Measurements from ENCODE around the gene PTPRM.

The PTPRM gene

GRCh38 chr18:8349608-8350323 is 782.6 kb downstream of the PTPRM start:
- no peak for ATAC-seq
- TF ChIP-seq GLIS3 (CRISPR knock-in tag; IDR thresholded peaks at IDR 0.05) (no peak), ZNF8 (CRISPR knock-in tag; IDR thresholded peaks at IDR 0.05) (no peak), OSR1 (CRISPR knock-in tag; IDR thresholded peaks at IDR 0.05) (no peak), ZFP30 (CRISPR knock-in tag; IDR thresholded peaks at IDR 0.05) (no peak), CREB5 (CRISPR knock-in tag; IDR thresholded peaks at IDR 0.05; ENCODE audit: low read depth) (no peak), PATZ1 (CRISPR knock-in tag; IDR thresholded peaks at IDR 0.05; ENCODE audit: borderline replicate concordance) (no peak)
- TF ChIP-seq, protein P1, sequence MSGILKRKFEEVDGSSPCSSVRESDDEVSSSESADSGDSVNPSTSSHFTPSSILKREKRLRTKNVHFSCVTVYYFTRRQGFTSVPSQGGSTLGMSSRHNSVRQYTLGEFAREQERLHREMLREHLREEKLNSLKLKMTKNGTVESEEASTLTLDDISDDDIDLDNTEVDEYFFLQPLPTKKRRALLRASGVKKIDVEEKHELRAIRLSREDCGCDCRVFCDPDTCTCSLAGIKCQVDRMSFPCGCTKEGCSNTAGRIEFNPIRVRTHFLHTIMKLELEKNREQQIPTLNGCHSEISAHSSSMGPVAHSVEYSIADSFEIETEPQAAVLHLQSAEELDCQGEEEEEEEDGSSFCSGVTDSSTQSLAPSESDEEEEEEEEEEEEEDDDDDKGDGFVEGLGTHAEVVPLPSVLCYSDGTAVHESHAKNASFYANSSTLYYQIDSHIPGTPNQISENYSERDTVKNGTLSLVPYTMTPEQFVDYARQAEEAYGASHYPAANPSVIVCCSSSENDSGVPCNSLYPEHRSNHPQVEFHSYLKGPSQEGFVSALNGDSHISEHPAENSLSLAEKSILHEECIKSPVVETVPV (CRISPR knock-in tag; IDR thresholded peaks at IDR 0.05) = no peak

GRCh38 chr18:8350628-8351027 is 783.5 kb downstream of the PTPRM start:
- no peak for ATAC-seq
- TF ChIP-seq ZNF565 (CRISPR knock-in tag; conservative IDR thresholded peaks at IDR 0.05; ENCODE audit: low read depth) (no peak), TCF4 (CRISPR knock-in tag; IDR thresholded peaks at IDR 0.05; ENCODE audit: borderline replicate concordance) (no peak), POU6F1 (CRISPR knock-in tag; IDR thresholded peaks at IDR 0.05; ENCODE audit: borderline replicate concordance, low read depth) (no peak), ESRRG (CRISPR knock-in tag; IDR thresholded peaks at IDR 0.05) (no peak), ZFP3 (CRISPR knock-in tag; IDR thresholded peaks at IDR 0.05) (no peak), ARNTL (CRISPR knock-in tag; IDR thresholded peaks at IDR 0.05; ENCODE audit: borderline replicate concordance, low read depth) (no peak), TOX (CRISPR knock-in tag; IDR thresholded peaks at IDR 0.05; ENCODE audit: borderline replicate concordance) (no peak), ZNF70 (CRISPR knock-in tag; IDR thresholded peaks at IDR 0.05) (no peak), ZFP30 (CRISPR knock-in tag; IDR thresholded peaks at IDR 0.05) (no peak), PATZ1 (CRISPR knock-in tag; IDR thresholded peaks at IDR 0.05; ENCODE audit: borderline replicate concordance) (no peak)

GRCh38 chr18:8351161-8351560 is 784.0 kb downstream of the PTPRM start:
- TF ChIP-seq ARNTL (CRISPR knock-in tag; IDR thresholded peaks at IDR 0.05; ENCODE audit: borderline replicate concordance, low read depth) = no peak
- no peak for TF ChIP-seq BACH2 (CRISPR knock-in tag; IDR thresholded peaks at IDR 0.05; ENCODE audit: borderline replicate concordance)
- no peak for TF ChIP-seq TCF4 (CRISPR knock-in tag; IDR thresholded peaks at IDR 0.05; ENCODE audit: borderline replicate concordance)
- TF ChIP-seq PATZ1 (CRISPR knock-in tag; IDR thresholded peaks at IDR 0.05; ENCODE audit: borderline replicate concordance) = no peak
- TF ChIP-seq CSDC2 (CRISPR knock-in tag; IDR thresholded peaks at IDR 0.05) = no peak
- no peak for TF ChIP-seq ZC3H10 (CRISPR knock-in tag; IDR thresholded peaks at IDR 0.05)
- TF ChIP-seq ESRRG (CRISPR knock-in tag; IDR thresholded peaks at IDR 0.05) = no peak
- TF ChIP-seq GLIS3 (CRISPR knock-in tag; IDR thresholded peaks at IDR 0.05) = no peak
- no peak for TF ChIP-seq ZNF565 (CRISPR knock-in tag; conservative IDR thresholded peaks at IDR 0.05; ENCODE audit: low read depth)
- no peak for TF ChIP-seq ISL1 (CRISPR knock-in tag; IDR thresholded peaks at IDR 0.05)
- no peak for TF ChIP-seq POU6F1 (CRISPR knock-in tag; IDR thresholded peaks at IDR 0.05; ENCODE audit: borderline replicate concordance, low read depth)
- no peak for TF ChIP-seq RARB (CRISPR knock-in tag; IDR thresholded peaks at IDR 0.05)
- no peak for TF ChIP-seq OSR1 (CRISPR knock-in tag; IDR thresholded peaks at IDR 0.05)
- TF ChIP-seq PPARA (CRISPR knock-in tag; IDR thresholded peaks at IDR 0.05; ENCODE audit: borderline replicate concordance) = no peak
- TF ChIP-seq, protein P1 (CRISPR knock-in tag; IDR thresholded peaks at IDR 0.05) = no peak
- no peak for TF ChIP-seq ZFP30 (CRISPR knock-in tag; IDR thresholded peaks at IDR 0.05)
- no peak for TF ChIP-seq SNAI2 (CRISPR knock-in tag; IDR thresholded peaks at IDR 0.05)
- no peak for TF ChIP-seq ZFP3 (CRISPR knock-in tag; IDR thresholded peaks at IDR 0.05)
- ATAC-seq = no peak

All from SK-N-SH treated with all-trans-retinoic acid at 6 μM for 48 hours (cell line).